Pancreas (tissue), 10 donors: Measurements from ENCODE around the gene PFKFB4. TPM values are rescaled to one million over a fixed set of nuclear protein-coding genes. Genes with fewer than 3 reads are reported as not detected.

Experiments used
- ATAC-seq, 4 donors: fragments of 200-7000 bp; cut with Tn5 transposase; one replicate each; pipeline versions ENCODE4 v1.8.0 to v1.9.1; 2020; ENCODE audit warnings: mild to moderate bottlenecking in 4 of 4, moderate library complexity in 4 of 4
- DNase-seq, 6 donors: peaks; one replicate each; pipeline ENCODE4 v3.0.0-alpha.2; 2020
- FAIRE-seq: peaks from 2 replicates; lab custom pipeline; 2012; peaks lifted over from hg19 to GRCh38; lab: Jason Lieb, UNC
- H3K27ac ChIP-seq, 4 donors: fragments of 200-600 bp; sonication (generic); 1 replicate in 3 of 4; 2 replicates in 1 of 4; pipeline versions ENCODE4 v1.5.0 to v1.8.0; 2020
- H3K27me3 ChIP-seq, 4 donors: fragments of 200-600 bp; one replicate each; pipeline ENCODE4 v1.8.0; 2021
- H3K36me3 ChIP-seq, 3 donors: fragments of 200-600 bp; sonication (generic) in 1 of 3; one replicate each; pipeline versions ENCODE4 v1.5.0 to v1.8.0; 2020 to 2021
- H3K4me1 ChIP-seq, 3 donors: fragments of 200-600 bp; one replicate each; pipeline ENCODE4 v1.8.0; 2021
- H3K4me3 ChIP-seq, 4 donors: fragments of 200-600 bp; sonication (generic) in 2 of 4; one replicate each; pipeline versions ENCODE4 v1.5.0 to v1.8.0; 2020 to 2021
- H3K9me3 ChIP-seq, 4 donors: fragments of 200-600 bp; one replicate each; pipeline ENCODE4 v1.8.0; 2021
- WGBS, 2 donors: extraction: QIAGEN DNeasy Blood & Tissue Kit; methylation state at CpG; one replicate each; pipeline ENCODE4 v1.1.7; 2013; 5-methylcytosine and 5-hydroxymethylcytosine counted together
- intact Hi-C, 3 donors: fragments of 100-400 bp; cut with DNase I; formaldehyde crosslinking; loops; one replicate each; pipeline versions ENCODE4 v1.11.1 to v1.14.2; 2022
- polyA plus RNA-seq, 2 donors: library from polyadenylated mRNA; stranded (reverse); fragments of 200-250 nt; gene quantifications; one replicate each; pipeline ENCODE4 v1.2.3, GENCODE V29; 2013
- total RNA-seq, 6 donors: library from RNA; stranded (reverse); fragmentation: NEBNext Ultra II Directional in 4 of 6; extraction: Animal tissue kit (Norgen Biotek cat#: 25700) in 4 of 6; gene quantifications; one replicate each; pipeline versions ENCODE4 v1.2.1 to v1.2.4, GENCODE V29; 2021 to 2023
- TF ChIP-seq, protein P1 (sequence below), 4 donors: fragments of 200-600 bp; sonication (generic) in 3 of 4; IDR thresholded peaks; one replicate each; pipeline versions ENCODE4 v1.5.0 to v1.8.0; 2021; ENCODE audit warnings: antibody characterized with exemption in 4 of 4
- donor health status: healthy with polysubstance abuse.
- donor health status: DM: no; HTN: no; CAD: no; lungs with moderate emphysema.
- donor health status: DM: no; HTN: no; CAD: no.
- donor health status: control.
- donor health status: control.
- donor health status: Bipolar disorder and iron deficiency.
- donor health status: DM: yes; HTN: yes; CAD: no.
- donor health status: DM: no; HTN: no; CAD: no.
- donor health status: DM: no; HTN: no; CAD: no.
- donor health status: DM: yes; HTN: yes; CAD: no.

The PFKFB4 gene
- total and polyA plus RNA-seq, 8 donors: 7.4 to 12.2 (median 8.5) TPM

- TF ChIP-seq, protein P1, sequence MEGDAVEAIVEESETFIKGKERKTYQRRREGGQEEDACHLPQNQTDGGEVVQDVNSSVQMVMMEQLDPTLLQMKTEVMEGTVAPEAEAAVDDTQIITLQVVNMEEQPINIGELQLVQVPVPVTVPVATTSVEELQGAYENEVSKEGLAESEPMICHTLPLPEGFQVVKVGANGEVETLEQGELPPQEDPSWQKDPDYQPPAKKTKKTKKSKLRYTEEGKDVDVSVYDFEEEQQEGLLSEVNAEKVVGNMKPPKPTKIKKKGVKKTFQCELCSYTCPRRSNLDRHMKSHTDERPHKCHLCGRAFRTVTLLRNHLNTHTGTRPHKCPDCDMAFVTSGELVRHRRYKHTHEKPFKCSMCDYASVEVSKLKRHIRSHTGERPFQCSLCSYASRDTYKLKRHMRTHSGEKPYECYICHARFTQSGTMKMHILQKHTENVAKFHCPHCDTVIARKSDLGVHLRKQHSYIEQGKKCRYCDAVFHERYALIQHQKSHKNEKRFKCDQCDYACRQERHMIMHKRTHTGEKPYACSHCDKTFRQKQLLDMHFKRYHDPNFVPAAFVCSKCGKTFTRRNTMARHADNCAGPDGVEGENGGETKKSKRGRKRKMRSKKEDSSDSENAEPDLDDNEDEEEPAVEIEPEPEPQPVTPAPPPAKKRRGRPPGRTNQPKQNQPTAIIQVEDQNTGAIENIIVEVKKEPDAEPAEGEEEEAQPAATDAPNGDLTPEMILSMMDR (IDR thresholded peaks at IDR 0.05): no peak
- Histone ChIP-seq H3K27me3 (no peaks in the 10 kb centered on the region), H3K9me3 (no peaks in the 10 kb centered on the region), H3K4me1 (no peaks in the 10 kb centered on the region), H3K27ac (no peak overlapping the region), H3K4me3 (no peak overlapping the region), H3K36me3 (no peaks in the 10 kb centered on the region)
- no peak for ATAC-seq
- intact Hi-C loops: no loop called here
- 82 to 87% methylated on average over 8 of the region's 8 CpGs for whole genome bisulfite sequencing, 2 donors
- FAIRE-seq: no peak
- DNase-seq: peak in 1 of 6 donors; percentile 23
Observed at GRCh38 chr3:48516571-48516970, 40.0 kb downstream of the PFKFB4 start.

- 93 to 94% methylated on average over 8 of the region's 8 CpGs for WGBS, 2 donors
- no peak for FAIRE-seq
Observed at GRCh38 chr3:48514431-48515227, 42.0 kb downstream of the PFKFB4 start.

GRCh38 chr3:48511551-48511950 lies 45.1 kb downstream of the PFKFB4 start:
- DNase-seq (no peak), ATAC-seq (no peak), FAIRE-seq (no peak)
- WGBS, 2 donors: 88 to 91% methylated on average over 3 to 4 of the region's 4 CpGs
- Histone ChIP-seq H3K4me1 (no peaks in the 10 kb centered on the region), H3K27ac (no peak overlapping the region), H3K4me3 (no peak overlapping the region), H3K27me3 (no peaks in the 10 kb centered on the region), H3K36me3 (no peaks in the 10 kb centered on the region), H3K9me3 (no peaks in the 10 kb centered on the region)
- intact Hi-C loops: no loop called here
- TF ChIP-seq, protein P1 (IDR thresholded peaks at IDR 0.05): no peak

More at GRCh38 chr3:48514431-48515227, 42.0 kb downstream of the PFKFB4 start:
- Histone ChIP-seq H3K27ac (no peak overlapping the region), H3K4me1 (no peaks in the 10 kb centered on the region), H3K27me3 (no peaks in the 10 kb centered on the region), H3K4me3 (no peak overlapping the region), H3K9me3 (no peaks in the 10 kb centered on the region), H3K36me3 (no peaks in the 10 kb centered on the region)
- TF ChIP-seq, protein P1 (IDR thresholded peaks at IDR 0.05): no peak
- intact Hi-C loops: no loop called here
- peak in 1 of 6 donors; percentile 9 for DNase-seq
- ATAC-seq: no peak

DNA sequence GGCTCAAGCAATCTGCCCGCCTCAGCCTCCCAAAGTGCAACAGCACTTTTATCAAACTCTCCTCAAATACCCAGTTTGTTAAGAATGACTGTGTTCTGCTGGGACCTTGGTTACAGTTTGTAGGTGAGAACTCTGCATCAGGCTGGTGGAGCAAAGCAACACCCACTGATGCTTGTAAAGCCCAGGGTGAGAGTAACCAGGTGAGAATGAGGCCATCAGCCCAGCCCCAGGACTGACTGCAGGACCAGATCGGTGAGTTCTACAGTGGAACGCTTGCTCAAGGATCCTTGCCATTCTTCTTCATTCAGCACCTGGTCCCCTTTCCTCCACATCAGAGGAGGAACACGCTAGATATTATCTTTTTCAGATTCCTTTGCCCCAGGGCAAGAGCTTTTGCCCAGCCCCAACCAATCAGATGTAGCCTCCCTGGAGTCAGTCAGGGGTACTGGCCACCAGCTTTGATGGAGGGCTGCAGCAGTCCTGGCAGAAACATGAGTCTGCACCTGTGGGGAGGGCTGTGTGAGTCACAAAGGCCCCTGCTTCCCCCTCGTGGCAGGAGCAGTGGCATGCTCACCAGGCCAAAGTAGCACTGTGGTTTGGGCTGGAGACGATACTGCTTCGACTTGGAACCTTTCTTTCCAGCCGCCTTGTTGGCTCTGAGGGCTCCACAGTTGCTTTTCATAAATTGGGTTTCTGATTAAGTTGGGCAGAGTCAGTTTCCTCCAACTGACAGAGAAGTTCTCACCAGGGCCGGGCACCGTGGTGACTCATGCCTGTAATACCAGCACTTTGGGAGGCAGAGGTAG lies 49.1 kb downstream of the PFKFB4 start:
- intact Hi-C loops: no loop called here
- no peaks in the 10 kb centered on the region for H3K36me3 ChIP-seq
- FAIRE-seq: no peak
- 39 to 41% methylated on average over 10 of the region's 10 CpGs for WGBS, 2 donors
- TF ChIP-seq, protein P1 (IDR thresholded peaks at IDR 0.05): peak in 2 of 4 donors; percentile 26 to 33
- no peaks in the 10 kb centered on the region for H3K9me3 ChIP-seq
- no peaks in the 10 kb centered on the region for H3K27me3 ChIP-seq
- H3K4me3 ChIP-seq: no peak overlapping the region
- ATAC-seq: peak; percentile 27 to 64 (median 57)
- peak; percentile 36 to 66 (median 52) for DNase-seq
- no peak overlapping the region for H3K27ac ChIP-seq
- peaks cover 0 to 7% (median 0%) of the 10 kb centered on the region in 3 donors for H3K4me1 ChIP-seq
